T1000 (cell line): Measurements from ENCODE around the gene DYSF.

Source experiments
- DNase-seq: peaks from one replicate; lab custom pipeline; 2025; ENCODE audit warnings: mixed read lengths; lab: John Stamatoyannopoulos, UW

Gene DYSF

DNA sequence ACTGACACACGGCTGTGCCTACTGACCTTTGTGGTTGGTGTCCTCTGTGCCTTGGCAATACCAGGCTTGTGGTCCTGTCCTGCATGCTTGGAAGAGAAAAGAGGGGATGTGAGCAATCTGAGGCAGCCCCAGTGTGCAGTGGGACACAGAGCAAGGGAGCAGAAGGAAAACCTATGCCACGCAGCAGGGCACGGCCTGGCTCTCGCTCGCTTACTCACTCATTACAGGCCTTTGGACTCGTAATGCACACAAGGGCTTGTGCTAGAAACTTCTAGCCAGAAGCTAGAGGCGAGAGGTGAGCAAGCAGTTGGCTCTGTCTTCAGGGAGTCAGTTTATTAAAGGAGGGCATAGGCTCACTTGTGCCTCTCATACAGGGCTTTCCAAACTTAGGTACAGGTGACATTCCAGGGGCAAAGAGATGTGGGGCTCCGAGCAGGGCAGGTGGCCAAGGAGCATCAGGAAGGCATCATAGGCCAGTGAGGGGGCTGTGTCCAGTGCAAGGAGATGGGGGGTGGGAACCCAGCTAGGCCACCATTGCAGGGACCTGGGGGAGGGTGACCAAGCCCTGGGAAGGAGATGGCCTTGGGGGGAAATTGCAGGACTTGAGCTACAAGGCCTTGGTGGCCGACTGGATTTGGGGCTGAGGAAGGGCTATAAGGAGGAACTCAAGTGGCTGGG is 100.8 kb downstream of the DYSF start:
- DNase-seq = no peak

DNA sequence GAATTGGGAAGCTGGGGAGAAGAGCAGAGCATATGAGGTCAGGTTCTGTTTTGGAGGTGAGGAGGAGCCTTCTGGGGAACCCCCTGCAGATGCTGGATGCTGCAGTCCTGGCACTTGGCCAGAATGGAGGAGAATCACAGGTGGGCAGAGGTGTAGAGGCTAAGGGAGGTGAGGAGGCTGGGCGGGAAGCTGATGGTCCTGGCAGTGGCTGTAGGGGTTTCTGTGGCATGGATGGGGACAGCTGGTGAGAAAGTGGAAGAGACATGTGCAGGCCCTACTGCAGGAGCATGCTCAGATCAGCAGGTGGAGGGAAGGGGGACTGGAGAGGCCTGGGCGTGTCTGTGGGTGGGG is 101.3 kb downstream of the DYSF start:
- DNase-seq = no peak

DNA sequence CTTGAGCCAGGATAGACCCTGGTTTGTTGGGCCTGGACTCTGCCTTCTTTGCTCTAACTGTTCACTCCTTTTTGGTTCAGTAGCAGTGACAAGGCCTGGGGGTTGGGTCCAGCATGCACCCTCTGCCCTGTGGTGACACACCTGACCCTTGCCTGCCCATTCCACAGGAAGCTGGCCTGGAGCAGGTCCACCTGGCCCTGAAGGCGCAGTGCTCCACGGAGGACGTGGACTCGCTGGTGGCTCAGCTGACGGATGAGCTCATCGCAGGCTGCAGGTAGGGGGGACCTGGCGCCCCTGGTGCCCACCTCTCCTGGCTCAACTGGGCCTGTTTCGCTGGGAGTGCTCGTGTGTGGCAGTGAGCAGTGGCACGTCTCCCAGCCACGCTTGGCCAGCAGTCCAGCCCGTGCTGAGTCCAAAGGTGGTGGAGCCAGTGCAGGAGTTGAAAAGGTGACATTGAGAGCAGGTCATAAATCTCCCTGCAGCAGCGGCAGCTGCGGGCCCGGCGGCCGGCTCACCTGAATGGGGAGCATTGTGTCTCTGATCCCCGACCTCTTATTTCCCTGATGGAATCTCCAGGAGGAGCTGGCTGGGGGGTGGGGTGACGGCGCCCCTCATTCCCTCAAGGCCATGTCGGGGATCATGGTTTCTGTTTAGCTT is 102.6 kb downstream of the DYSF start:
- no peak for DNase-seq

DNA sequence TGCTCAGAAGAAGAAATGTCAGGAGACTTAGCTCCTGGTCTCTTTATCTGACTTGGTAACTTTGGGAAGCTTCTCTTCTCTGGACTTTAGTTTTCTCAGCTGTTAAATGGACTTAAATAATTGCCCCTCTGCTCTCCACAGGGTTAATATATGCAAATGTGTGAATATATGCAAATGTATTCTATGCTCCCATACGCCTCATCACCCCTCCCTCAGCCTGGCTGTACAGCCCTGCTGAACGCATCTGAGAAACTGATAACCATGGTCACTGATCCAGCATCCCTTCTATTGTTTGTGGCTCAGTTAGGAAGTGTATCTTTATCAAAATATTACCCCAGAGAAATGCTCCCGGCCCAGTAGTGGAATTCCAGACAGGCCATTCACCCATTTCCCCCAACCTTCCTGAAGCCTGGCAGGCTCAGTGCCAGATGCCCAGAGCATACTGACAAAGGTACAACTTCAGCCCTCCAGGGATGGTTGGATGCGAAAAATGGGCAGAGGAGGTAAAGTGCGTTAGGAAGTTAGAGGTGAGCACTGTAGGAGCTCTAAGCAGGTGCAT is 103.4 kb downstream of the DYSF start:
- DNase-seq = no peak

DNA sequence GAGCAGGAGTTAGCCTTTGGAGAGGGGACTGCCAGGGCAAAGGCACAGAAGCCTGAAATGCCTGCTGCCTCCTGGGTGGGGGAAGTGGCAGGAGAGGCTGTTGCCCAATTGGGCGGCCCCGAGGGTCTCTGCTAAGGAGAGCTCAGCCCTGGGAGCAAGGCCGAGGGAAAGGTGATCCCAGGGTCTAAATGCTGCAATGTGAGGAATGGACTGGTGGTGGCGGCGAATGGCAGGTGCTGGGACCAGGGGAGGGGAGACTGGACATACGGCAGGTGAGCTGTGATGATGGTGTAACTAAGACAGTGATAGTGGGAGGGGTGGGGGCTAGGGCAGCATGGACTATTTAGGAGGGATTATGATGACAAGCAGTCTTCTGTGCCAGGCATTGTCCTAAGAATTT is 104.0 kb downstream of the DYSF start:
- DNase-seq = no peak

DNA sequence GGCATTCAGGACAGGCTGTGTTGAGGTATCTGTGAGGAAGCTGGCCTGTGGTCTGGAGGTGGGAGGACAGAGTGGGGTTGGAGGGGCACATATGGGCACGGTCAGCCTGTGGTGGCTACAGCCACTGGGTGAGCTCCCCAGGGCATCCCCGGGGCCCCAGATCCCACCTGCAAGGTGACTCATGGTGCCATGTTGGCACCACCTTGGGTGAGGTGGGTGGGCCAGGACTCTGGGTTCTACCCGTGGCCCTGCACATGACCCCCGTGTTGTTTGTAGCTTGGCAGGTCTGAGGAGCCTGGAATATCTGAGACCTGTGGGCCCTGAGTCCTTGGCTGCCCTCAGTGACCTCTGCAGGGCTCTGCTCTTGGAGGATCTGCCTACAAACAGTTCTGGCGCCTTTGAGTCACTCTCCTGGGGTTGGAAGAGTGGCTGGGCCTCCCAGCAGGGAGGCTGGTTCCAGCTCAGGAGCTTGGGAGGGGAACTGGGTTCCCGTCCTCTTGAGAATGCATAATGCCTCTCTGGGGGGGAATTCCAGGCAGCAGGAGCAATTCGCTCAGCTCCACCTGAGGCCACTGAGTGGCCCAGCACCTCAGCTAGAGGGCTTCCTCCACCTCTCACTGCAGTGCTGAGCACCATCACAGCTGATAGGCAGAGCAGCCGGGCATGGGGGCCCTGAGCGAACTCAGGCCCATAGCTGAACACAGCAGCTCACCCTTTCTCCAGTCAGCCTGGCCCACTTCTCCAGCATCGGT is 105.1 kb downstream of the DYSF start:
- DNase-seq = no peak

DNA sequence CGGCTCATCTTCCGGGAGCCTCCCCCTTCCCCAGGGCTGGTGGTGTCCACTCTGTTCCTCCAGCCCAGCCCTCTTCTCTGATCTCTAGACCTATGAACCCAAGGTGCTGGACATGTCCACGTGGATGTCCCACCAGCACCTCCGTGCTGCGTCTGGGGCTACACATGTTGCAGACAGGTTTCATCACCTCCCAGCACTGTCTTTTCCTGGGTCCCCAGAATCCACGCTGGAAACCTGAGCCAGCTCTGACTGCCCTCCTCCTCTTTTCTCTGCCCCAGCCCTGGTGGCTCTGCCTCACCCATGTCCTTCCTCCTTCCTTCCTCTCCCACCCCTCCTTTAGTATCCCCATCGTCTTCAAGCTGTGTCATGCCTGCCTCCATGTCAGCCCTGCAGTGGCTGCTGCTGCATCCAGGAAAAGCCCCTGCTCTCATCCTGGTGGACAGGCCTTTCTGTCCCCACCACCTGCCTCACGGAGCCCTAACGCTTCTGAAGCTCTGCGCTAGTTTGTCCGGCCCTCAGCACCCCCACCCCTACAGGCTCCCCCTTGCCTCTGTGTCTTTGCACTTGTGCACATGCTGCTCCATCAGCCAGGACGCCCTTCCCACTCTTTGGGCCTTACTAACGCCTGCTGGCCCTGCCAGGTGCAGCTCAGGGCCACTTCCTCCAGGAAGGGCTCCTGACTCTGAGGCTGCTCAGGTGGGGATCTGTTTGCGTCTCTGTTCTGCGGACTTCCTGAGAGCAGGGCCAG is 105.9 kb downstream of the DYSF start:
- DNase-seq = no peak

DNA sequence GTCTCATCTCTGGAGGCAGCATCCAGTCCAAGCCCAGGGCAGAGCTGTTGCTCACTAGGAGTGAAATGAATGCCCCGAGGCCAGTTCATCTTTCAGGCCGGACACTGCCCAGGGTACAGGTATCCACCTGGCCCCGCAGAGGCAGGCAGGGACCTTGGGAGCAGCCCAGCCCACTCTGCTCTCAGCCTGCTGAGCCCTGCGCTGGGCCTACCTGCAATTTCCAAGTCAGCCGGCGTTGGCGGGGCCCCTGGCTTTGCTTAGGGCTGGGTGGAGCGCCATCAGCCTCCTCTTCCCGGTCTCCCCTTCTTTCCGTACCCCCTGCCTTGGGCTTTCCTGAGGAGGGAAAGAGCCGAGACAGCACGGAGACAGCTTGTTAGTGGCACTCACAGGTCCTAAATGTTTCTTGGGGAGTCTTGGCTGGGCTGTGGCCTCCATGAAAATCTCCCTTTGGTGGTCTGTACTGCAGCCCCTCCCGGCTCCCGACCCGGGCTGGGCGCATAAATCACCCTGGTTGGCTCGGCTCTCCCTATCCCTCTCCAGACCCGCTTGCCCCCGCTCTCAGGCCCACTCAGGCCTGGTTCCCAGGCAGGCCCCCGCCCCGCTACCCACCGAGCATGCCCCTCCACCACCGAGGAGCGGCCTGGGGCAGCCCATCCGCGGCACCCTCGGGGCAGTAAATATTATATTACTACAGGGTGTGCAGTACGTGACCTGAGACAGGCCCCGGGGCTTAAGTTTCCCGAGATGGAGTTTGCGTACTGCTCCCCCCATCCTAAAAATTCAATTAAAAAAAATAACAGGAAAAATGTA is 106.7 kb downstream of the DYSF start:
- no peak for DNase-seq

DNA sequence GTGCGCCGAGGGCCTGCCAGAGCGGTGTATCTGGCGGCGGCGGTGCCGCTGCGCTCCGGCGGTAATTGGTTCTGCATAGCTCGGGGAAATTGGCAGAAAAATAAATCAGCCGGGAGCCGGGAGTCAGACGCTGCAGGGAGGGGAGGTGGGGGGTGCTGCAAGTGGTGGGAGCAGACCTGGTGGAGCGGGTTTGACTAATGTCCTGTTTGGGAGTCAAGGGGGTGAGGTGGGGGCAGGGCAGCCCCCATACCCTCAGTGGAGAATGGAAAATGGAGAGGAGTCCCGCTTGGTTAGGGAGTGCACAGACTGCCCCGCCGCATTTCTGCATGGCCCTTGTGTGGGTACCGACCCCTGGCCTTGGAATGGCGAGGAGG is 107.3 kb downstream of the DYSF start:
- no peak for DNase-seq

DNA sequence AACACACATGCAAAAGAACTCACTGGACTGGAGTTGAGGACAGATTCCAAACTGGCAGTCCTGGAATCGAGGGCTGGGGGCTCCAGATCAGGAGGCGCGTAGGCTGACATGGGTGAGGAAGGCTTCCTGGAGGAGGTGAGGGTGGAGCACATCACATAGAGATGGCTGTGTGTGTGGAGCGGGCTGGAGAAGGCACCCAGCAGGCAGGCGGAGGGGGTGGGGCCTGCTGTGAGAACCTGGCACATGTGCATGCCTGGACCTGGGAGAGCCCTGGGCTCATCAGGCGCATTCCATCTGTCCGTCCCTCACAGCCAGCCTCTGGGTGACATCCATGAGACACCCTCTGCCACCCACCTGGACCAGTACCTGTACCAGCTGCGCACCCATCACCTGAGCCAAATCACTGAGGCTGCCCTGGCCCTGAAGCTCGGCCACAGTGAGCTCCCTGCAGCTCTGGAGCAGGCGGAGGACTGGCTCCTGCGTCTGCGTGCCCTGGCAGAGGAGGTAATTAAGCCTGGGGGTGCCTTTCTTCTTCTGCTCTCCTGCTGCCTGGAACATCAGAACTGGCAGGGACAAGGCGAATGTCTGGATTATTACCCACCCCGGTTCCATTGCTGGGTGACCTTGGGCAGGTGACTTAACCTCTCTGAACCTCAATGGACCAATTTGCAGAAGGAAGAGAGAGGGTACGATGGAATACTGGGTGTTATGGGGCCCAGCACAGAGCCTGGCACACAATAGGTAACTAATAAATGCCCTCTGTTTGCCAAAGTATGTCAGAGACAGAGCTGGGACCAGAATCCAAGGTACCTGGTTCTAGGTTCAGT is 108.3 kb downstream of the DYSF start:
- DNase-seq = no peak

DNA sequence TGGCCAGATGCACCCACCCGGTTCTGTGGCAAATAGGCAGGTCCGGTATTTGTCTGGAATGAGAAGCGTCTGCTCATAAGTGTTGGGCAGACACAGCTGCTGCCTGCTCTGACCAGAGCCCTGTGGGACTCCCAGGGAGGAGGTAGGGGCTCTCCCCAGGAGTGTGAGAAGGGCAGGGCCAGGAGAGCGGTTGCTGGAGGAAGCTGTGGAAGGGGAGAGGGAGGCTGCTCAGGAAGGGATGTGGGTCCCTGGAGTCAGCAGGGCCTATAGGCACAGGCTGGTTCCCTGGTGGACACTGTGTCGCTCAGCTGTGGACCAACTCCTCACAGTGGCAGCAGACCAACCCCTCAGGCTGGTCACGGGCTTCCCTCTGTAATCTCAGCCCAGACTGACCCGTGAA is 109.2 kb downstream of the DYSF start:
- DNase-seq = no peak

DNA sequence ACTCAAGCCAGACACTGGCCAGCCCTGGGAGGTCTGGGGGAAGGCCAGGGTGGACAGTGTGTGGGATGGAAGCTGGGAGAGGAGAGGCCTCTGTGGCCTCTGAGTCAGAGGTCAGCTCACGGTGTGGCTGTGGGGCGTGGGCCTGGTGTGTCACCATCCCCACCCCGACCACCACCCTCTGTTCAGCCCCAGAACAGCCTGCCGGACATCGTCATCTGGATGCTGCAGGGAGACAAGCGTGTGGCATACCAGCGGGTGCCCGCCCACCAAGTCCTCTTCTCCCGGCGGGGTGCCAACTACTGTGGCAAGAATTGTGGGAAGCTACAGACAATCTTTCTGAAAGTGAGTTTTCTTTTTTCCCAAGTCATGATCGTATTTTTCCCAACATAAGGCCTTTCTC is 110.5 kb downstream of the DYSF start:
- no peak for DNase-seq

DNA sequence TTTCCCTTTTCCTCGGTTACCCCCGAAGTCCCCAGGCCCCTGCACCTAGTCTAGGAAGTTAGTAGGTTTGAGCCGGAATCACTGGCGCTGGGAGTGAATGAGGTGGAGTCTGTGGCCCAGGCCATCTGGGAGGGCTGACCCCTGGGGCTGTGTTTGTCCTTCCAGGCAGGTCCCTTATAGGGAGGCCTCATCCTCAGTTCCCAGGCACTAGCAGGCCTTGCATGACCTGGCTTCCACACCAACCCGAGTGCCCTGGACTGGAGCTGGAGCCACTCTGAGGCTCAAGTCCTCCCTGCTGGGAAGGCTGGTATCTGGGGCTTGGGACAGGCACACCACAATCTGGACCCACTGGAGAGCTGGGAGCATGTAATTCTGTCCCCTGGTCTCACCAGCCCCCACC is 111.0 kb downstream of the DYSF start:
- no peak for DNase-seq

DNA sequence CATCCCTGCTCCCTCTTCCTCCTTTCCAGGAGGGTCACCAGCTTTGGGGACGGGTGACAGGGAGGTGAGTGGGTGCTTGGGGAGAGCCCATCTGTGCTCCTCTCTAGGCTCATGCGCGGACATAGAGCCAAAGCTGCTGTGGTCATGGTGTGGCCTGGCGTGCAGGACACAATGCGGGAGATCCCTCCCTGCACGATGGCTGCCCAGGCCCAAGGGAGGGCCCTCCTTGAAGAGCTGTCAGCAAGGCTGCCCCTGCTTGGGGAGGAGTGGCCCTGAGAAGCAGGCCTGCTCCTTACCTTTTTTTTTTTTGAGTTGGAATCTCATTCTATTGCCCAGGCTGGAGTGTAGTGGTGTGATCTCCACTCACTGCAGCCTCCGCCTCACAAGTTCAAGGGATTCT is 111.4 kb downstream of the DYSF start:
- no peak for DNase-seq

DNA sequence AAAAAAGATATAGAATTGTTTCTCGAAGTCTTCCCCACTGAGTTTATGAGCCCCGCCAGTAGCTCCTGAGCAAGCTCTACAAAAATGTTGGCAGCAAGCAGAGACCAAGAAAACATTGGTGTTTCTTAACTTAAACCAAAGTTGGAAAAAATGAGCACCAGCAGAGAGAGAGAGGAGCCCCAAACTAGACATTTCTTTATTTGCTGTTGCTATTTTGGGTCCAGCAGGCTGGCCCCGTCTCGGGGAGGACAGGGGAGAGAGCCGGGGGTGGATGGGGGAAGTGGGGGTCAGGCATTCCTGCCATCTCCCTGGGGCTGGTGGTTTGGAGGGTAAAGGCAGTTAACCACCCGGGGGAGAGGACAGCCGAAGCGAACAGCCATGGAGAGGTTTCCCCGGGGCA is 113.0 kb downstream of the DYSF start:
- DNase-seq = no peak

DNA sequence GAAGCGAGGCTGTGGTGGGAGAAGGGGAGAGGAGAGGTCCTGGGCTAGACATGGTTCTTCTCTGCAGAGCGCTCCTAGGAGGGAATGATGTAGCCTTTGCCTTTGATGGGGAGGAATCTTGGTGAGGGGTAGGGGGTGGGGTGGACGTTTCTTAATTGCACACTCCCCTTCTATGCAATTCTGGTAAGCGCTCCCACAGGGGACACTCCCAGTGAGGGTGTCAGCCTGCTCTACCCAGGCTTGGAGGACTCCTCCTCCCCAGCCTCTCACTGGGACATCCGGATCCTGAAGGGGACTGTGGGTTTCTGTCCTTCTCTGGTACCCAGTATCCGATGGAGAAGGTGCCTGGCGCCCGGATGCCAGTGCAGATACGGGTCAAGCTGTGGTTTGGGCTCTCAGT is 114.3 kb downstream of the DYSF start:
- no peak for DNase-seq

DNA sequence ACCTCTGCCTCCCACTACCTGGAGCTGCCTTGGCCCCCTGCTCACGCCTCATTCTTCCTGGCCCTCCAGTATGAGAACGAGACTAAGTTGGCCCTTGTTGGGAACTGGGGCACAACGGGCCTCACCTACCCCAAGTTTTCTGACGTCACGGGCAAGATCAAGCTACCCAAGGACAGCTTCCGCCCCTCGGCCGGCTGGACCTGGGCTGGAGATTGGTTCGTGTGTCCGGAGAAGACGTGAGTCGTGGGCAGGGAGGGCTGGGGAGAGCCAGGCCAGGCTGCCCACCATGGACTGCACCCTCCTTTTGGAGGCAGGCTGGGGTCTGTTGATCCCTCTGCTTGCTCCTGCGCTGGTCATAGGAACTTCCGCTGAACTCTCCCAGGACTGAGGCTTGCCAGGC is 114.7 kb downstream of the DYSF start:
- DNase-seq = no peak

DNA sequence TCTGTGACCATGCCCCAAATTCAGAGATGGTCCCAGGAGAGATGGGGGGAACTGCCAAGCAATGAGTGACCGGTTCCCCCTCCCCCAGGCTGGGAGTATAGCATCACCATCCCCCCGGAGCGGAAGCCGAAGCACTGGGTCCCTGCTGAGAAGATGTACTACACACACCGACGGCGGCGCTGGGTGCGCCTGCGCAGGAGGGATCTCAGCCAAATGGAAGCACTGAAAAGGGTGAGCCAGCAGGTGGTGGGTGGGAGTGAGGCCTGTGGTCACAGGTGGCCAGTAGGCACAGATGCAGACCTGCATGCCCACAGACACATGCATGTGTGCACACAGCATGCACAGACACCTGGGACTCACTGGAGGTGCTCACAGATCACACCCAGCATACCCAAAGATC is 117.2 kb downstream of the DYSF start:
- DNase-seq = no peak

DNA sequence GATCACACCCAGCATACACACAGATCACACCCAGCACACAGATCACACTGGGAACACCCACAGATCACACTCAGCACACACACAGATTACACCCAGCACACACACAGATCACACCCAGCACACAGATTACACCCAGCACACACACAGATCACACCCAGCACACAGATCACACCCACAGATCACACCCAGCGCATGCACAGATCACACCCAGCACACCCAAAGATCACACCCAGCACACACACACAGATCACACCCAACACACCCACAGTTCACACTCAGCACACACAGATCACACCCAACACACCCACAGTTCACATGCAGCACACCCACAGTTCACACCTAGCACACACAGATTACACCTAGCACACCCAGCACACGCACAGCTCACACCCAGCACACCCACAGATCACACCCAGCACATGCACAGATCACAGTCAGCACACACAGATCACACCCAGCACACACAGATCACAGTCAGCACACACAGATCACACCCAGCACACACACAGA is 117.6 kb downstream of the DYSF start:
- DNase-seq = no peak

DNA sequence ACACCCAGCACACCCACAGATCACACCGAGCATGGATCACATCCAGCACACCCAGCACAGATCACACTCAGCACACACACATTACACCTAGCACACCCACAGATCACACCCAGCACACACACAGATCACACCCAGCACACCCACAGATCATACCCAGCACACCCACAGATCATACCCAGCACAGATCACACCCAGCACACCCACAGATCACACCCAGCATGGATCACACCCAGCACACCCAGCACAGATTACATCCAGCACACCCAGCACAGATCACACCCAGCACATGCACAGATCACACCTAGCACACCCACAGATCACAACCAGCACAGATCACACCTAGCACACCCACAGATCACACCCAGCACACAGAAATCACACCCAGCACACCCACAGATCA is 118.6 kb downstream of the DYSF start:
- DNase-seq = no peak

DNA sequence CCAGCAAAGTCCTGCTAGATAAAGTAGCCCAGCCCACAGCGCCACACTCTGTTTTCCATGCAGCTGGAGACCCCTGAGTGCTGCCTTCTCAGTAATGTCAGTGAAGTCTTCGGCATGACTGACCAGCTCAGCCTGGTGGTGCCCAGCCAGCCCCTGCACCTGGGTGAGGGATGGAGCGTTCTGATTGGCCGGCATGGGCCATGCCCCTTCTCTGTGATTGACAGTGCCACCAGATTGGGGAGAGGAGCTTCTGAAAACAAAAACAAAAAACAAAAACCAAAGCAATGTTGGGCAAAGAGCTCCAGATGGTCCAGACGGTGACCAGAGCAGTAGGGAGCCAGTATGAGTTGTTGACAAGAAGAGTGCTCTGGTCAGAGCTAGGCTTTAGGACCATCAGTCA is 122.6 kb downstream of the DYSF start:
- no peak for DNase-seq
